Measurements from ENCODE around the gene MED9.

The MED9 gene

DNA sequence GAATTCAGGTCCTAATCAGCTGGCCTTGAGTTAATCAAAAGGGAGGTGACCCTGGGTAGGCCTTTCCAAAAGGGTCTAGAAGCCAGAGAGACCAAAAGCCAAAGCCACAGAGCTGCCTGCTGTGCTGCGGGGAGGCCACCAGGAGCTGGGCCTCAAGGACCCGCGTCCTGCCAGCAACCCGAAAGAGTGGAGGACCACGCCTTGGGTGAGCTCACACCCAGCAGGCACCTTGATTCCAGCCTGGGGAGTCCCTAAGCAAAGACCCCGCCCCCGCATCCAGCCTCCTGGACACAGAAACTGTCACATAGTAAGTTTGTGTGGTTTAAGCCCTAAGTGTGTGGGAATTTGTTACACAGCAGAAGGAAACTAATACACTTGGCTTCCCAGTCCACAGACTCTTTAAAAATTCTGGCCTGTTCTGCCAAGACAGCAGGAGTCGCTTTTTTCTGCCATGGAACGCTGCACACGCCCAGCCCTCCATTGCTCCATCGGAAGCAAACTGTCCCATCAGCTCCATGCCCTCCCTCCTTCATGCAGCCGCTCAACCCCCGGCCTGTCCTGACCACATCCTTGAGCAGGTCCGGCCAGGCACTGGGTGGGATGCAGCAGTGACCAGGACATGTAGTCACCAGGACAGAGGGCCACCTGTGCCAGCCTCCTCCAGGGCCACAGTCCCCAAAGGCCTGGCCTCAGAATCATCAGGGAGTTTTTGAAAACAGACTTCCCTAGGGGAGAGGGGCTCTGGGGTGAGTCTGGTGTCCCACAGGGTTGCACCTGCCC, 40.3 kb downstream of the MED9 start:
- no peak for DNase-seq (ENCODE audit: low read depth)

DNA sequence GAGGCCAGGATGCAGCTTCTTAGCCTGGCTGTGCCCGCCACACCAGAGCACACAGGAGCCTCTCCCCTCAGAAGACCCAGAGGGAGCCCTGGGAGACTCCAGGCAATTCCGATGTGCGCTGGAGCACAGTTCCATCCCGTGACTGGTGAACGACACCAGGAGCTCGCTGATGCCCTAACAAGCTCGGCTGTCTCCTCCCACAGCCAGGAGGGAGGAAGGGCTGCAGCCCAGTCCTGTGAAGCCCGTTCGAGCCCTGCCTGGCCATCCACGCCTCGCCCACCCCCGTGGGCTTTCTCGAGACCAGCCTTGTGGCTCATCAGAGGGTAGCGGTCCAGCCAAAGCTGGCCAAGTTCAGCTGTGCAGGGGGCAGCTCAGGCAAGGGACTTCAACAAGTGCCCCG, 41.2 kb downstream of the MED9 start:
- no peak for DNase-seq (ENCODE audit: low read depth)

GRCh38 chr17:17518951-17519350, 42.2 kb downstream of the MED9 start:
- no peak for DNase-seq (ENCODE audit: low read depth)

DNA sequence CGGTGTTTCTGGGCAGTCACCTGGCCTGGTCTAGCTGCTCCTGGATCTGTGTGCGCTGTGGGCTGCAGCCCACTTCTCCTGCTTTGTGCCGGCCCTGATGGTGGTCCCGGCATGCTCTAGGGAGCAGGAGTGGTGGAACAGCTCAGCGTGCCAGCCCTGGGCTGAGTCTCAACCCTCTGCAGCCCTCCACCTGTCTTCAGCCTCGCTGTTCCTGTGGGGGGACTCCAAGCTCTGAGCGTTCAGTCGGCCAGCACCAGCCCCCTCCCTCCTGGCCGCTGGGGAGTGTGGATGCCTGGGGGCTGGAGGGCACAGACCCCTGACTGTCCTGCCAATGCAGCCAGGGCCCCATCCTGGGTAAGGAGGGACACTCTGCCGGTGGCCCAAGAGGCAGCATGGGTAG, 43.1 kb downstream of the MED9 start:
- DNase-seq (ENCODE audit: low read depth): no peak

DNA sequence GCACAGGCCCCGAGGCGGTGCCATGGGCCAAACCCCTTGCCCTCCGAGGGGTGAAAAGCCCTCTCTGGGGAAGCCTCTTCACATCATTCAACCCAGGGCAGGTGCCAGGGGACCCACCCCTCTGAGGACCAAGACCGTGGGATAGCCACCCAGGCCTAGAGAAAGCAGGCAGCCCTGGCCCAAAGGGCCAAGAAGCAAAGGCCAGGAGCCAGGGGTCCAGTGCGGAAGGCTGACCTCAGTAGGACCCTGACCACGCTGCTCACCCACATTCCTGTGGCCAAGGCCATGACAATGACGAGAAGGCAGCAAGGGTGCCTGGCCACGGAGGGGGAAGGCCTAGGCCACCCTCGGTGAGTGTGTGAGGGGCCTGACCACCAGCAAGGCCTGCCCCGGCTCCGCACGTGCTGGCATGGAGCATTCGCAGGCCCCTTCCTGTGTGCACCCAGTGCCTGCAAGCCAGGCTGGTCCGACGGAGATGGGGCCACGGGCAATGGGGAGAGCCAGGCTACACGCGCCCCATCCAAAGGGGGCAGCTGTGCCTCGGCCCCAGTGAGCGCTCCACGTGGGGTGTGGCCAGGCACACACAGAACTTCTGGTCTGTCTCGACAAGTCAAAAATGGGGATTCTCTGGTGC, 43.9 kb downstream of the MED9 start:
- no peak for DNase-seq (ENCODE audit: low read depth)

DNA sequence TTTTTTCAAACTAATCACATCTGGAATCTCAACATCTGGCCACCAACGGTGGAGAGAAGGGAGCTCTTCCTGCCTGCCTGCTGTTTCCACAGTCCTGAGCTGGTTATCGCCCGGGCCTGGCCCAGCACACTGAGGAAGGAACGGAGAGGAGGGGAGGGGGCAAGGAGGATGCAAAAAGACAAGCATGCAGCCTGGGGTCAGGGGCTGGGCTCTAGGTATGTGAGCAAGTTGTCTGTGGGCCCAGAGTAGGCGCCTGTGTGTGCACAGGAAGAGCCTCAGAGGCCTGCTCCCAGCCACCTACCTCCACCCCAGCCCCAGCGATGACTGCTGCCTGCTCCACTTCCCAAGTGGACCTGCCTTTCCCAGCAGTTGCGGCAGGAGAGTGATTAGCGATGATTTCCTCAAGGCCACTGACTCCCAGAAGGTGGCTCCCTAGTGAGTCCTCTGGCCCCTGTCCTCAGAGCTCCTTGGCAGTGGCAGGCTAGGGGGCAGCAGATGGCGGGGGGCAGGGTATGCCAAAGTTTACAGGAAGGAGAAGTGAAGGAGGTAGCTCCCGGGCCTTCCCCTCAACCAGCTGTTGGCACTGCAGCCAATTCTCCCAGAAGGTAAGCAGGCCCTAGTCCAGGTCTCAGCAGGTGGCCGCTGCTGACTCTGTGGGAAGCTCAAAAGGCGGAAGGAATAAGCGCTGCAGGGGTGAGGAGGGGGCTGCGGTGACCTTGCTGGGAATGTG, 46.4 kb downstream of the MED9 start:
- no peak for DNase-seq (ENCODE audit: low read depth)

DNA sequence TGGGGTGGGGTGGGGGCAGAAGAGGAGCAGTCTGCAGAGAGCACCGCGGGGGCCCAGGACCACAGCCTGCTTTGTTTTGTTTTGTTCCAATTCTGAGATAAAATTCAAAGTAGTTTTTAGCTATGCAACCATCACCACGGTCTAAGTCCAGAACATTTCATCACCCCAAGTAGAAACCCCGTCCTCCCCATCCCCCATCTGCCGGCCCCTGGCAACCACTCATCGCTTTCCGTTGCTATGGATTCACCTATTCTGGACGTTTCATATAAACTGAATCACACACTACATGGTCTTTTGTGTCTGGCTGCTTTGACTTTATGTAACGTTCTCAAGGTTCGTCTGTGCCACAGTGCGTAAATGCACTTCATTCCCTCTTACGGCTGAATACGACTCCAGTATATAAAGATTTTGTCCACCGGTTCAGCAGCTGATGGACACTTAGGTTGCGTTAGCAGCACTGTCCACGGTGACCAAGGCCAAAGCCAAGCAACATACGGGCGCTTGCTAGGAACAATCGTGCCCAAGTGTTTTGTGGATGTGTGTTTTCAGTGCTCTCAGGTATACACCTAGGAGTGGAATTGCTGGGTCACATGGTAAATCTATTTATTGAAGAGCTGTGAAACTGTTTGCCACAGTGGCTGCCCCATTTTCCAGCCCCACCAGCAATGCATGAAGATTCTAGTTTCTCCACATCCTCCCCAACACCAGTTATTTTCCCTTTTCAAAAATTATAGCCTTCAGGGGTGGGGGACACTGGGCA, 47.1 kb downstream of the MED9 start:
- DNase-seq (ENCODE audit: low read depth): no peak

DNA sequence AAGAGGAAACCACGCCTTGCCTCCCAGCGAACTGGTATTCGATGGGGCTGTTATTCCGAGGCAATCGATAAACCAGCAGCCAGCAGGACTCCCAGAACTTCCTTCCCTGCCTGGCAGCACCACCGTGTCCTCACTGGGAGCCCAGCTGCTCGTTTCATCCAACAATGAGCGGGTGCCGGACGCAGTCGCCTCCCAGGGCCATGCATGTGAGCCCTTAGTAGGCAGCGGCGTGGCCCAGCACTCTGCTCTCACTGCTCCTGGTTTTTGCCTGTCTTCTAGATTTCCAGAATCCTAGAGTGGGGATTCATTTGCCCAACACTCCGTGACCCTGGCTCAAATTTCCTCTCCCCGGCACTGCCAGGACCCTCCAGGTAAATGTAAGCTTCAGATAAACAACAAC, 48.5 kb downstream of the MED9 start:
- no peak for DNase-seq (ENCODE audit: low read depth)

DNA sequence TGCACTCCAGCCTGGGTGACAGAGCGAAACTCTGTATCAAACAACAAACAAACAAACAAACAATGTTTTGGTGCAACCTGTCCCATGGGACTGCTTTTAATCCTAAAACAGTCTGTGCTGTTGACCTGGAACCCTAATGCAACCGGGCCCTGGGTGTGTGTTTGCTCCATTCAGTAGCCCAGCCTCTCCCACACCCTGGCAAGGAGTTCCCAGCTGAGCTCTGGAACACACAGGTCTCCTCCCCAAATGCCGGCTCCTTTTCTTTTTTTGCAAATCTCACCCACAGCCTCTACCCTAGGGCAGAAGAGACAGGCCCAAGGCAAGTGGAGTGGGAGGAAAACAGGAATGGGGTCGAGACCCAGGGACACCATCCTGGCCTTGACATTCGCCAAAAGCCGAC, 49.2 kb downstream of the MED9 start:
- no peak for DNase-seq (ENCODE audit: low read depth)

- no peak for DNase-seq (ENCODE audit: low read depth)
Measured at GRCh38 chr17:17526369-17526768, 49.6 kb downstream of the MED9 start.

- DNase-seq (ENCODE audit: low read depth): no peak
Measured at GRCh38 chr17:17527534-17527933, 50.7 kb downstream of the MED9 start.

- no peak for DNase-seq (ENCODE audit: low read depth)
Measured at GRCh38 chr17:17527956-17528500, 51.2 kb downstream of the MED9 start.

DNA sequence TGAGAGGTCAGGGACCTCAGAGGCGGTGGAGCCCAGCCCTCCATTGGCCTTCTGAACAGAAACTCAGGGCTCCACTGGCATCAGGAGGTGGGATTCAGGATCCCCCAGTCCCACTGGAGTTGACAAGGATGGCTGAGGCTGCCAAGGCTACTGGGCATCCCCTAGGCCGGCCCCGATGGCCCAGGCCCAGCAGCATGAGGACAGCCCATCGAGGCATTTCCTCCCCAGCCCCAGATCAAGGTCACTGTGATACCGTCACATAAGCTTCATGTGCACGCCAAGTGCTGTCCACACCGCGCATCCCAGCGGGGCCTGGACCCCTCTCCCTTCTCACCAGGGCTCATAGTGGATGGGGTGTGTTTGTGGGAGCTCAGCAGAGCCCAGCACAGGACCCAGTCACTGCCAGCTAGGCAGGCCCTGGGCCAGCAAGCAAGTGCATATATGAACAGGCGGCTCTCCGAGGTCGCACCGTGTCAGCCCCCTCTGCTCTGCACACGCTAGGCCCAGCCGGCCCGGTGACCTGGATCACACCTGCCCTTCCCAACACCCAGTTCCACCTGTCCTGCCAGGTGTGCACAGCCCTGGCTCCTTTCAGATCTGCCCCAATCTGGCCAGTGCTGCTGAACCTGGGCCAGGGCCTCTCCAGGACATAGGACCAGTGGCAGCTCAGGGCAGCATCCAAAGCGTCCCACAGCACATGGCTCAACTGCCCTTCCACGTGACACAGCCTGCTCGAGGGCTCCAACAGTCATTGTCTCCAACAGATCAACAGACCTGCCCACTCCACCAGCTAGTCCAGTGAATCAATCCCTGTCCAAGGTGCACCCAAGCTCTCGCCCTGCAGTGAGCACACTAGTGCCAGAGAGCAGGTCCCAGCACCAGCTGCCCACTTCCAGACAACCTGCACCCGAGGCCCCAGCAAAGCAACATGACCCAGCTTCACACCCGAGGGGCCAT, 52.2 kb downstream of the MED9 start:
- no peak for DNase-seq (ENCODE audit: low read depth)

- no peak for DNase-seq (ENCODE audit: low read depth)
Measured at GRCh38 chr17:17531156-17531555, 54.4 kb downstream of the MED9 start.

- DNase-seq (ENCODE audit: low read depth): no peak
Measured at GRCh38 chr17:17532991-17533390, 56.2 kb downstream of the MED9 start.

- DNase-seq (ENCODE audit: low read depth): no peak
Measured at GRCh38 chr17:17533901-17534441, 57.2 kb downstream of the MED9 start.

DNA sequence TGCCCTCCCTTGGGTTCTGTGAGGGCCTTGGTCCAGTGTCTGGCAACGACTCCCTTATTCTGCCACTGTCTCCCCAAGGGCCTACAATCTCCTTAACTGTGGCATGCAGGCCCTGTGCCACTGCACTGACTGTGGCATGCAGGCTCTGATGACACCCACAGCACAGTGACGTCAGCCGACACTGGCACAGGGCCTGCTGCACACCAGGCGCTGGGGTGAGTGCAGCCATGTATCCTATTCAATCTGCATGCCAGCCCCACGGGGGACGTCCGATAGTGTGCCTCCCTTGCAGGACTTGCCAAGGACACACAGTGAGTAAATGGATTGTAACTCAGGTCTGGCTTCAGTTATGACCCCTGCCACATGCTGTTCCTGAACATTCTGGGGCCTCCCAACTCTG, 59.2 kb downstream of the MED9 start:
- no peak for DNase-seq (ENCODE audit: low read depth)

DNA sequence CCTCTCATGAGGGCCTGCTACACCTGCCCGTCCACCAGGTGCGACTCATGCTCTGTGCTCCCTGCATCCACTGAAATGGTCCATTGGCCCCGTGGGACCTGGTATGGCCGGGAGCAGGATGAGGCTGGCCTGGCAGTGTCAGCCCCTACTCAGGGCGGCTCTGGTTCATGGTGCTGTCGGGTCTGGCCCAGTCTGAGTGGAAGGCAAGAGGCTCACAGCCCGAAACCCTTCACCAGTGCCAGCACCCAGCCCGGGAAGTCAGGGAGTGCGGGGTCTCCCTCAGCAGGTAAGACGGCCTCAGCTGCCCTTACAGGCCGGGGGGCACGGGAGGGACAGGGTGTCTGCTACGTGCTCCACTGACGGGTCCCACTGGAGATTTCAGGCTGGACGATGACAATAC, 59.9 kb downstream of the MED9 start:
- DNase-seq (ENCODE audit: low read depth): no peak

GRCh38 chr17:17537311-17538099, 60.7 kb downstream of the MED9 start:
- DNase-seq (ENCODE audit: low read depth): no peak
